Measurements from ENCODE around the gene PPM1N. TPM values are rescaled to one million over a fixed set of nuclear protein-coding genes. Genes with fewer than 3 reads are reported as not detected.
A peak's percentile ranks its signal among the peaks of the same experiment; 100 is the strongest.

The PPM1N gene
- total RNA-seq, 1 experiment from 2014 or later = 2.5 TPM

DNA sequence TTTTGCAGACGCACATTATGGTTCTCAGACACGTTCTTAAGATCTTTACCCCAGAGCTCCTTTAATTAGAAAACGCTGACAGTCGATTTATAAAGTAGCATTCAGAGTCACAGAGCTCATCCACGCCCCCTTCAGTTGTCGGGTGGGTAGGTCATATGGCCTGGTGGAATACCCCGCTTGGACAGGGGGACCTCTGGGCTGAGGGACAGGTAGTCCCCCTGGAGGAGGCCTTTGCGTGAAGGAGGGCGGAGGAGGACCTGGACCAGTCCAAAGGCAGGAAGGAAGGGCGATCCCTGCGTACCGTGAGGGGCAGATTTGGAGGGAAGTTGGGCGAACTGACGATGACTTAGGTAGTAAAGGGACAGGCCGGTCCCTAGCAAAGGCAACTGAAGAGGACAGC, 29.5 kb downstream of the PPM1N start:
- Histone ChIP-seq H3K9me2 (replicated peaks; ENCODE audit: low read length) (no peaks in the 10 kb centered on the region), H3K4me1 (ENCODE audit: insufficient read depth, low read length) (peaks cover 16% of the 10 kb centered on the region), H3K4me2 (ENCODE audit: low read length) (peak overlapping the region; percentile 98), H3K27ac (ENCODE audit: low read length) (peak overlapping the region; percentile 86), H3F3A (ENCODE audit: low read length, unreplicated experiment) (peaks cover 10% of the 10 kb centered on the region), H3K9ac (ENCODE audit: low read length) (peak overlapping the region; percentile 74), H3K79me2 (ENCODE audit: low read length) (no peaks in the 10 kb centered on the region), H3K4me3 (ENCODE audit: low read length) (peak overlapping the region; percentile 75; the same call in 1 of the 2 replicates), H4K20me1 (ENCODE audit: low read length) (no peaks in the 10 kb centered on the region), H3K9me3 (ENCODE audit: low read length) (no peaks in the 10 kb centered on the region), H3K27me3 (ENCODE audit: low read length) (no peaks in the 10 kb centered on the region), H3K36me3 (ENCODE audit: low read depth, low read length) (peaks cover 19% of the 10 kb centered on the region), H2AFZ (ENCODE audit: low read length) (no peak overlapping the region)
- CTCF ChIA-PET = no interaction called here
- ATAC-seq (no peak), DNase-seq (no peak)
- POLR2A ChIA-PET (ENCODE audit: unreplicated experiment) = no interaction called here
- TF ChIP-seq CTCF (conservative IDR thresholded peaks at IDR 0.05; ENCODE audit: low read depth, low read length) (no peak), EZH2phosphoT487 (IDR thresholded peaks at IDR 0.05; ENCODE audit: borderline replicate concordance, low read length) (no peak), EZH2 (IDR thresholded peaks at IDR 0.05; ENCODE audit: low read length, unreplicated experiment) (no peak)
- intact Hi-C loops (cut with micrococcal nuclease) = loop anchor here (2.0 kb wide), 2 partner anchors 41 to 115 kb away; no protein-coding TSS in a partner anchor
- BruUV-seq (replicated peaks) = TSS peak; percentile 81

DNA sequence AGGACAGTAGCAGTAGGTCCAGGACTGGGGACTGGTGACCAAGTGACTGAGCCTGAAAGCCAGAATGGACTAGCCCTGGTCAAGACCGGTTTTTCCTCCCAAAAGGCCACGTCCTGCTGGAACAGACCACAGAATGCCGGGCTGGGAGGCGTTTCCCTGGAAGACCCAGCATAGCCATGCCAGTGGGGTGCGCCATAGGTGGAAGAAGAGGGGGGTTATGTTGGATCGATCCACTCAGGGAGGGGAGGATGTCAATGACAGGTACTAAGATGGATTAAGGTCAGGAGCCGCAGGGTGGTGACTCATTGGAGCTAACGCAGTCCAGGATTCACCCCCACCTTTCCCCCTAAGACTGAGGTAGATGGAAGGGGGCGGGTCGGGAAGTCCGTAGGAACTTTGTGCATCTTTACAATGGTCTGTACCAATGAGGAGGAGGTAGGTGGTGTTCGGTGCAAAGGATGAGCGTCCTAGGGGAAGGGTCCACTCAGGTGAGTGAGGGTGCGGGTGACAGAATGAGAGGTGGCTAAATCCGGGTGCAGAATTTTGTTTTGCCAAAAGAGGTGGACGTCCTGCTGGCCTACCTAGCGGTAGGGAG, 30.0 kb downstream of the PPM1N start:
- ChIA-PET CTCF (interaction anchor here (1.5 kb wide), 1 partner anchor 30 kb away, joined by 8 read pairs; no protein-coding TSS in a partner anchor), POLR2A (ENCODE audit: unreplicated experiment) (interaction anchor here (0.6 kb wide), 1 partner anchor 56 kb away, joined by 3 read pairs; the partner anchor contains the start of gene OPA3)
- no peaks in the 10 kb centered on the region for H4K20me1 ChIP-seq (ENCODE audit: low read length)
- TF ChIP-seq EZH2 (IDR thresholded peaks at IDR 0.05; ENCODE audit: low read length, unreplicated experiment) = no peak
- TF ChIP-seq CTCF (conservative IDR thresholded peaks at IDR 0.05; ENCODE audit: low read depth, low read length) = no peak
- no peak for TF ChIP-seq EZH2phosphoT487 (IDR thresholded peaks at IDR 0.05; ENCODE audit: borderline replicate concordance, low read length)
- H3K27ac ChIP-seq (ENCODE audit: low read length) = peak overlapping the region; percentile 86
- peaks cover 16% of the 10 kb centered on the region for H3K4me1 ChIP-seq (ENCODE audit: insufficient read depth, low read length)
- peak; percentile 65 for ATAC-seq
- H2AFZ ChIP-seq (ENCODE audit: low read length) = peak overlapping the region; percentile 50; the same call in 1 of the 2 replicates
- no peaks in the 10 kb centered on the region for H3K27me3 ChIP-seq (ENCODE audit: low read length)
- DNase-seq = peak; percentile 90
- H3K9ac ChIP-seq (ENCODE audit: low read length) = peak overlapping the region; percentile 74
- peak overlapping the region; percentile 75 for H3K4me3 ChIP-seq (ENCODE audit: low read length)
- peak overlapping the region; percentile 98 for H3K4me2 ChIP-seq (ENCODE audit: low read length)
- H3K36me3 ChIP-seq (ENCODE audit: low read depth, low read length) = peaks cover 19% of the 10 kb centered on the region
- no TSS peak for BruUV-seq (replicated peaks)
- no peaks in the 10 kb centered on the region for H3K9me2 ChIP-seq (replicated peaks; ENCODE audit: low read length)
- no peaks in the 10 kb centered on the region for H3K9me3 ChIP-seq (ENCODE audit: low read length)
- H3F3A ChIP-seq (ENCODE audit: low read length, unreplicated experiment) = peaks cover 8% of the 10 kb centered on the region
- H3K79me2 ChIP-seq (ENCODE audit: low read length) = no peaks in the 10 kb centered on the region
- intact Hi-C loops (cut with micrococcal nuclease) = loop anchor here (2.0 kb wide), 2 partner anchors 41 to 115 kb away; no protein-coding TSS in a partner anchor

Data from PC-3 (cell line).